Measurements from ENCODE around the gene GPR183.

GPR183 gene

GRCh38 chr13:99339230-99339721 is 32.1 kb upstream of the GPR183 start:
- no peak for DNase-seq

GRCh38 chr13:99335603-99336002 is 28.4 kb upstream of the GPR183 start:
- no peak for DNase-seq

- no peak for DNase-seq
Measured at GRCh38 chr13:99335087-99335486, 27.9 kb upstream of the GPR183 start.

- no peak for DNase-seq
Measured at GRCh38 chr13:99334221-99334620, 27.0 kb upstream of the GPR183 start.

GRCh38 chr13:99332456-99332855 is 25.3 kb upstream of the GPR183 start:
- no peak for DNase-seq

- DNase-seq = no peak
Measured at GRCh38 chr13:99331881-99332293, 24.7 kb upstream of the GPR183 start.

- DNase-seq = no peak
Measured at GRCh38 chr13:99330942-99331341, 23.7 kb upstream of the GPR183 start.

- no peak for DNase-seq
Measured at GRCh38 chr13:99329477-99329876, 22.3 kb upstream of the GPR183 start.

- no peak for DNase-seq
Measured at GRCh38 chr13:99327761-99328160, 20.6 kb upstream of the GPR183 start.

GRCh38 chr13:99327126-99327525 is 19.9 kb upstream of the GPR183 start:
- DNase-seq = no peak

GRCh38 chr13:99326012-99326411 is 18.8 kb upstream of the GPR183 start:
- DNase-seq = no peak

GRCh38 chr13:99323488-99323887 is 16.3 kb upstream of the GPR183 start:
- no peak for DNase-seq

GRCh38 chr13:99322297-99323103 is 15.3 kb upstream of the GPR183 start:
- peak; percentile 50 for DNase-seq

GRCh38 chr13:99321709-99322108 is 14.5 kb upstream of the GPR183 start:
- no peak for DNase-seq

- no peak for DNase-seq
Measured at GRCh38 chr13:99320693-99321481, 13.7 kb upstream of the GPR183 start.

- DNase-seq = no peak
Measured at GRCh38 chr13:99316657-99317256, 9.6 kb upstream of the GPR183 start.

- DNase-seq = no peak
Measured at GRCh38 chr13:99316224-99316623, 9.0 kb upstream of the GPR183 start.

- DNase-seq = no peak
Measured at GRCh38 chr13:99315186-99315585, 8.0 kb upstream of the GPR183 start.

- peak; percentile 74 for DNase-seq
Measured at GRCh38 chr13:99314640-99315176, 7.5 kb upstream of the GPR183 start.

GRCh38 chr13:99313941-99314340 is 6.7 kb upstream of the GPR183 start:
- DNase-seq = no peak

GRCh38 chr13:99313501-99313900 is 6.3 kb upstream of the GPR183 start:
- no peak for DNase-seq

- DNase-seq = no peak
Measured at GRCh38 chr13:99312493-99312883, 5.3 kb upstream of the GPR183 start.

GRCh38 chr13:99311748-99312492 is 4.7 kb upstream of the GPR183 start:
- no peak for DNase-seq

All from stimulated activated CD8-positive, alpha-beta memory T cell treated with anti-CD3 and anti-CD28 coated beads, Interleukin-4, amount 100 ng/mL, for 48 hours (primary cell).